Keratinocyte (primary cell): ENCODE results near the gene PHACTR1.

Experiments
- EZH2 ChIP-seq: IDR thresholded peaks from one replicate; pipeline ENCODE4 v1.6.1; 2012; ENCODE audit warnings: inconsistent platforms, mild to moderate bottlenecking, low read length, moderate library complexity
- TF ChIP-seq, protein P1 (sequence below), 3 experiments: IDR thresholded peaks in 1 of 3; conservative IDR thresholded peaks in 1 of 3; optimal IDR thresholded peaks in 1 of 3; 2 replicates in 2 of 3; 3 replicates in 1 of 3; pipeline versions ENCODE3 to v1.5.1; 2011; ENCODE audit warnings: low read length in 3 of 3, mild to moderate bottlenecking in 3 of 3, moderate library complexity in 2 of 3, control low read depth in 1 of 3, inconsistent platforms in 1 of 3; ENCODE audit not compliant: insufficient read depth in 2 of 3; ENCODE audit errors: extremely low read depth in 1 of 3

DNA sequence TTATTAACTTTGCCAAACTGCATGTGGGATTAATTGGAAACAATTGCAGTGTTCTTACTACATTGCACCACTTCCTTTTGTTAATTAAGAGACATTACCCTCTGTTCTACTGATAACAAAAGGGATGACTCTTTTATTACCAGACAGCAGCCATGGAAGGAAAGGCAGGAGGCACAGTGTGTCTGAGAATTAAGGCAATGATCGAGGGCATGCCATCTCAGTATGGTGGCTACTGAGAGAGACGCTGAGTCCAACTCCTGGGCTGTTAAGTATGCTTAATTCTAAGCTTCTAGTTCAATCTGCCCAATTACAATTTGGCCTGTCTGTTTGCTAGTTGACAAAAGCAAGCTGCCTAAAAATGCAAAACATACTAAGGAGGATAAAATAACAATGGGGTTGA, 227.4 kb downstream of the PHACTR1 start:
- TF ChIP-seq, protein P1, sequence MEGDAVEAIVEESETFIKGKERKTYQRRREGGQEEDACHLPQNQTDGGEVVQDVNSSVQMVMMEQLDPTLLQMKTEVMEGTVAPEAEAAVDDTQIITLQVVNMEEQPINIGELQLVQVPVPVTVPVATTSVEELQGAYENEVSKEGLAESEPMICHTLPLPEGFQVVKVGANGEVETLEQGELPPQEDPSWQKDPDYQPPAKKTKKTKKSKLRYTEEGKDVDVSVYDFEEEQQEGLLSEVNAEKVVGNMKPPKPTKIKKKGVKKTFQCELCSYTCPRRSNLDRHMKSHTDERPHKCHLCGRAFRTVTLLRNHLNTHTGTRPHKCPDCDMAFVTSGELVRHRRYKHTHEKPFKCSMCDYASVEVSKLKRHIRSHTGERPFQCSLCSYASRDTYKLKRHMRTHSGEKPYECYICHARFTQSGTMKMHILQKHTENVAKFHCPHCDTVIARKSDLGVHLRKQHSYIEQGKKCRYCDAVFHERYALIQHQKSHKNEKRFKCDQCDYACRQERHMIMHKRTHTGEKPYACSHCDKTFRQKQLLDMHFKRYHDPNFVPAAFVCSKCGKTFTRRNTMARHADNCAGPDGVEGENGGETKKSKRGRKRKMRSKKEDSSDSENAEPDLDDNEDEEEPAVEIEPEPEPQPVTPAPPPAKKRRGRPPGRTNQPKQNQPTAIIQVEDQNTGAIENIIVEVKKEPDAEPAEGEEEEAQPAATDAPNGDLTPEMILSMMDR (optimal IDR thresholded peaks at IDR 0.05 in 1 of 3, IDR thresholded peaks at IDR 0.05 in 1 of 3, conservative IDR thresholded peaks at IDR 0.05 in 1 of 3; ENCODE audit: extremely low read depth in 1 of 3, insufficient read depth in 2 of 3, low read length in 3 of 3): no peak
- no peak for TF ChIP-seq EZH2
